ENCODE measurements around the gene CHMP1A. TPM values are rescaled to one million over a fixed set of nuclear protein-coding genes. Genes with fewer than 3 reads are reported as not detected.
"Not testable (repeated sequence)": the region's sequence is repeated elsewhere in the genome, so short reads cannot be mapped to it uniquely, and the experiment has no call there.

Gene CHMP1A
- polyA plus RNA-seq, 1 donor: 56.1 TPM

DNA sequence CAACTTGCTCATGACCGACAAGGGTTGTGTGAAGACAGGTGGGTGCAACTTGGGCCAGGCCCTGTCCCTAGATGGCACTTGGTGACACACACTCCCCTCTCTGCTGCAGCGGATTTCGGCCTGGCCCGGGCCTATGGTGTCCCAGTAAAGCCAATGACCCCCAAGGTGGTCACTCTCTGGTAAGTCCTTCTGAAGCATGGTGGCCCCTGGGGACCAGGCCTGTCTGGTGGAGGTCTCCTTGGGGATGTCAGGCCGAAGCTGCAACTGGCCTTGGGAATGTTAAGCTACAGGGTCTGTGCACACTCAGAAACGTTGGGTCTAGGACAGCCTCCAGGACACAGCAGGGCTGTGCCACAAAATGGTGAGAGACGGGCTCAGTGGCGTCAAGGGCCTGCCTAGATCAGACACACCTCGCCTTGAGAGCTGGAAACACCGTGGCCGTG is 35.8 kb upstream of the CHMP1A start:
- DNase-seq: no peak

GRCh38 chr16:89691986-89692569 is 34.6 kb upstream of the CHMP1A start:
- no peak for DNase-seq

GRCh38 chr16:89691231-89691985 is 33.9 kb upstream of the CHMP1A start:
- no peak for DNase-seq

GRCh38 chr16:89690392-89690901 is 32.9 kb upstream of the CHMP1A start:
- DNase-seq: no peak

DNA sequence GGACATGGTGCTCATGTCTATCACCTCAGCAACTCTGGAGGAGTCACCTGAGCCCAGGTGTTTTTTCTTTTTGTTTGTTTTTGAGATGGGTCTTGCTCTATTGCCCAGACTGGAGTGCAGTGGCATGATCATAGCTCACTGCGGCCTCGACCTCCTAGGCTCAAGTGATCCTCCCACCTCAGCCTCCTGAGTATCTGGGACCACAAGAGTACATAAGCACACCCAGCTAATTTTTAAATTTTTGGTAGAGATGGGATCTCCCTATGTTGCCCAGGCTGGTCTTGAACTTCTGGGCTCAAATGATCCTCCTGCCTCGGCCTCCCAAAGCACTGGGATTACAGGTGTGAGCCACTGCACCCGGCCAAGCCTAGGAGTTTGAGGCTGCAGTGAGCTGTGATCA is 32.1 kb upstream of the CHMP1A start:
- DNase-seq: not testable (repeated sequence)

DNA sequence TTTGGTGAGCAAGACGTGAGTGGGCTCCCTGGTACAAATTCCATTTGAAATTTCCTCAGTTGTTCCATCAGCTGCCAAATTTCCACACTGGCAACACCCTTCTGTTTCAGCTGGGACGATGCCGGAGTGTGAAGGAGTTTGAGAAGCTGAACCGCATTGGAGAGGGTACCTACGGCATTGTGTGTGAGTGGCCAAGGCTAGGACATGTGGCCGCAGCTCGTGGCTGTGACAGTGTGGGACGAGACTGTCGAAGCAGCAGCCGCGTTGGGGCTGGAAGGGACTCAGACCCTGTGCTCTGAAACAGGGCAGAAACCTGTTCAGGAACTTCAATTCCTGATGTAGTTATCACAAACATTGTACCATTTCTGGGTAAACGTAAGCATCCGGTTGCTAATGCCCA is 31.6 kb upstream of the CHMP1A start:
- DNase-seq: no peak

- DNase-seq: no peak
Measured at GRCh38 chr16:89688395-89688794, 30.9 kb upstream of the CHMP1A start.

GRCh38 chr16:89687092-89687940 is 29.8 kb upstream of the CHMP1A start:
- peak; percentile 47 for DNase-seq

DNA sequence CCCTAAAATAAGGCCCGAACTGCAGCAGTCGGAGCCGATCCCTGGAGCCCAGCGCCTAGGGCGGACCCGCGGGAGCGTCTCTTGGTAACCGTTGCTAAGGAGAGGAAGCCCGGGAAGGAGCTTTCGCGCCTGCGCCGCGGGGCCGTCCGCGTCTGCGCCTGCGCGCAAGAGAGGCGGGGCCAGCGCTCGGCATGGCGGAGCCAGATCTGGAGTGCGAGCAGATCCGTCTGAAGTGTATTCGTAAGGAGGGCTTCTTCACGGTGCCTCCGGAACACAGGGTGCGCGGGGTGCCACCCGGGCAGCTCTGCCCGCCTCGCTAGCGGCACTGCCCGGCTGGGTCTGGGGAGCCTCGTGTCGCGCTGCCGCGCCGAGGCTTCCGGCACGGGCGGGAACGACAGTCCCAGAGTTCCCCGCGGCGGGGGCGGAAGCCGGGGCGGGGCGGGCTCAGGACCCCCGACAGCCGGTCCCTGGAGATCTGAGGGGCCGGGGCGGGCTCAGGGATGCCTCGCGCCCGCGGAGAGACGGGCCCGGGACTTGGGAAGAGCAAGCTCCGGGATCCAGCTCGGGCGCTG is 29.1 kb upstream of the CHMP1A start, which contains the start of gene CDK10:
Gene CDK10 (plus strand): TSS at position 170 of the 572 bp plus-strand sequence. CDS start 22 bp downstream, at position 192.
- DNase-seq: peak; percentile 87

DNA sequence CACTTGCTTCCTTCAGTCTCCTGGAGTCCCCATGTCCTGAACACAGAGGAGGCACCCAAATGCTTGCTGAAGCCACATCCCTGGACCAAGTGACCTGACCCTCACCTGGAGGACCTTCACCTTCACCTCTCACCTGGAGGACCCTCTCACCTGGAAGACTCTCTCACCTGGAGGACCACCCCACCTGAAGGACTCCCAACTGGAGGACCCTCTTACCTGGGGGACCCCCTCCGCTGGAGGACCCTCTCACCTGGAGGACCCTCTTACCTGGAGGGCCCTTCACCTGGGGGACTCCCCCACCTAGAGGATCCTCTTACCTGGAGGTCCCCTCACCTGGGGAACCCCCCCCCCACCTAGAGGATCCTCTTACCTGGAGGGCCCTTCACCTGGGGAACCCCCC is 28.4 kb upstream of the CHMP1A start:
- no peak for DNase-seq

GRCh38 chr16:89678258-89678657 is 20.8 kb upstream of the CHMP1A start:
- DNase-seq: no peak

DNA sequence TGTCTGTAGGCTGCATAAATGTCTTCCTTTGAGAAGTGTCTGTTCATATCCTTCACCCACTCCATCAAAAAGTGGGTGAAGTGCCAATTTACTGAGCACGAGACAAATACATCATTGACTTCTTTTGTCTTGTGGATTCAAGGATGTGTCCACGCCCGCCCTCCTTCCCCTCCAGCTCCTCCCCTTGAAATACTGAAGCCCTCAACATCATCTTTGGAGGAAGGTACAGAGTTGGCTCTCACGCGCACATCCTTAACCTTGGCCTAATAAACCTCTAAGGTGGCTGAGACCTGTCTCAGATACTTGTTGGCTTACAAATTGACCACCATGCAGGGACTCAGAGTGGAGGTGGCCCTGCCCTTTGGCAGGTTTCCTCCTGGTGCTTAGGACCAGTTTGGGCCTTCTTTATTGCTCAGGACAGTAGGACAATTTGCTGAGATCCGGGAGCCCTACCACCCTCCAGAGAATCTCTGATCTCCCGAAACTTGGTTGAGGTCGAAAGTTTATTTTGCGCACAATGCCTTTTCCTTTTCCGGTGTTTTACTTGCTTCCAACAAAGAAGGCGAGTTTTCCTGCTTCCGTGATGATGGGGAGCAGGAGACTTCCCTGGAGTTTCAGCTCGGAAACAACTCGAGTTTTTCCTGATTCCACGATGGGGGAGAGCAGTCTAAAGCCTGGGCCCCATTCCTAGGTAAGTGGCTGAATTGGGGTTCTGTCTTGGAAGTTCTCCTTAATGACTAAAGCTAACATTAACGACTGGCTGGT is 14.9 kb upstream of the CHMP1A start:
- no peak for DNase-seq

DNA sequence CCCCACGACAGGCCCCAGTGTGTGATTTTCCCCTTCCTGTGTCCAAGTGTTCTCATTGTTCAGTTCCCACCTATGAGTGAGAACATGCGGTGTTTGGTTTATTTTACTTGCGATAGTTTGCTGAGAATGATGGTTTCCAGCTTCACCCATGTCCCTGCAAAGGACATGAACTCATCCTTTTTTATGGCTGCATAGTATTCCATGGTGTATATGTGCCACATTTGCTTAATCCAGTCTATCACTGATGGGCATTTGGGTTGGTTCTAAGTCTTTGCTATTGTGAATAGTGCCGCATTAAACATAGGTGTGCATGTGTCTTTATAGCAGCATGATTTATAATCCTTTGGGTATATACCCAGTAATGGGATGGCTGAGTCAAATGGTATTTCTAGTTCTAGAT is 14.1 kb upstream of the CHMP1A start:
- DNase-seq: not testable (repeated sequence)

- no peak for DNase-seq
Measured at GRCh38 chr16:89670496-89671431, 13.3 kb upstream of the CHMP1A start.

- no peak for DNase-seq
Measured at GRCh38 chr16:89669755-89670154, 12.2 kb upstream of the CHMP1A start.

DNA sequence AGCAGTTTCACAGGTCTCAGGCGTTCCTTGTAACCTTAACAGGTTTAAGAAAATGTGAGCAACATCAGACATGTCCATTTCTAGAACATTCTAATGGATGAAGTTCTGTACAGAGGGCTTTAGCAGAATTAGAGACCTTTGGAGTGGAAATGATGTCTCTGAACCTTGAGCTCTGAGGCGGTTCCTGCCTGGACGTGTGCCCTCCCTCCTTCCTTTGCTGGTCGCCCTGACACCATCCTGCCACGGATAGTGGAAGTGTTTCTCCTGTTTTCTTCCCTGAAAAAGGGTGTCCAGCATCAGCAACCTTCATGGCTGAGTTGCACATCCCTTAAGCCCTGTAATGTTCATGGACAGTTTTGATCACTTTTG is 11.3 kb upstream of the CHMP1A start:
- no peak for DNase-seq

DNA sequence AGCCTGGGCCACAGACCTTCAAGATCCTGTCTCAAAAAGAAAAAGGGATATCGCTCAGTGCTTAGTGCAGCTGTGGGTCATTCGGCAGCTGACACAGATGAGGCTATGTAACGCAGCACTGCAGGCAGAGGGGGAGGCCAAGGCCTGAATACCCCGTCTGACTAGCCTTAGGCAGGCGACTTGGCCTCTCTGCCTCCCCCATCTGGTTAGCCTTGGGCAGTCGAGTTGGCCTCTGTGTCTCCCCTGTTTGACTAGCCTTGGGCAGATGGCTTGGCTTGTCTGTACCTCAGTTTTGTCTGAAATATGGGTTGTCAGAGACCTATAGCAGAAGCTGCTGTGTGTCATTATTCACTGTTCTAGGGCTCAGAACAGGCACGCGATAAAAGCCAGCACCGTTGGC is 10.1 kb upstream of the CHMP1A start:
- DNase-seq: no peak

DNA sequence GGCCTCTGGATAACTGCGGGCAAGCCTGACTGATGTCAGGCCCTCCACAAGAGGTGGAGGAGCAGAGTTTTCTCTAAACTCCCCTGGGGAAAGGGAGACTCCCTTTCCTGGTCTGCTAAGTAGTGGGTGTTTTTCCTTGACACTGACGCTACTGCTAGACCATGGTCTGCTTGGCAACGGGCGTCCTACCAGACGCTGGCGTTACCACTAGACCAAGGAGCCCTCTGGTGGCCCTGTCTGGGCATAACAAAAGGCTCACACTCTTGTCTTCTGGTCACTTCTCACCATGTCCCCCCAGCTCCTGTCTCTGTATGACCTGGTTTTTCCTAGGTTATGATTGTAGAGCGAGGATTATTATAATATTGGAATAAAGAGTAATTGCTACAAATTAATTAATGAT is 9.5 kb upstream of the CHMP1A start:
- DNase-seq: not testable (repeated sequence)

- DNase-seq: not testable (repeated sequence)
Measured at GRCh38 chr16:89664238-89664637, 6.7 kb upstream of the CHMP1A start.

DNA sequence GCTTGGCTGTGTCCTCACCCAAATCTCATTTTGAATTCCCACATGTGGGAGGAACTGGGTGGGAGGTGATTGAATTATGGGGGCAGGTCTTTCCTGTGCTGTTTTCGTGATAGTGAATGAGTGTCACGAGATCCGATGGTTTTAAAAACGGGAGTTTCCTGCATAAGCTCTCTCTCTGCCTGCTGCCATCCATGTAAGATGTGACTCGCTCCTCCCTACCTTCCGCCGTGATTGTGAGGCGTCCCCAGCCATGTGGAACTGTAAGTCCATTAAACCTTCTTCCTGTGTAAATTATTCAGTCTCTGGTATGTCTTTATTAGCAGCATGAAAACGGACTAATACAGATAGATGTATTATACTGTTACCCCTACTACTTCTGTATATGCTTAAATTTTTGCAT is 3.7 kb upstream of the CHMP1A start:
- no peak for DNase-seq
